Keratinocyte (primary cell): ENCODE measurements around the gene RASGRF2.
"Not testable (repeated sequence)": the region's sequence is repeated elsewhere in the genome, so short reads cannot be mapped to it uniquely, and the experiment has no call there.

ENCODE experiments used
- EZH2 ChIP-seq: IDR thresholded peaks from one replicate; pipeline ENCODE4 v1.6.1; 2012; ENCODE audit warnings: inconsistent platforms, mild to moderate bottlenecking, low read length, moderate library complexity
- TF ChIP-seq, protein P1 (sequence below), 3 experiments: IDR thresholded peaks in 1 of 3; conservative IDR thresholded peaks in 1 of 3; optimal IDR thresholded peaks in 1 of 3; 2 replicates in 2 of 3; 3 replicates in 1 of 3; pipeline versions ENCODE3 to v1.5.1; 2011; ENCODE audit warnings: low read length in 3 of 3, mild to moderate bottlenecking in 3 of 3, moderate library complexity in 2 of 3, control low read depth in 1 of 3, inconsistent platforms in 1 of 3; ENCODE audit not compliant: insufficient read depth in 2 of 3; ENCODE audit errors: extremely low read depth in 1 of 3

DNA sequence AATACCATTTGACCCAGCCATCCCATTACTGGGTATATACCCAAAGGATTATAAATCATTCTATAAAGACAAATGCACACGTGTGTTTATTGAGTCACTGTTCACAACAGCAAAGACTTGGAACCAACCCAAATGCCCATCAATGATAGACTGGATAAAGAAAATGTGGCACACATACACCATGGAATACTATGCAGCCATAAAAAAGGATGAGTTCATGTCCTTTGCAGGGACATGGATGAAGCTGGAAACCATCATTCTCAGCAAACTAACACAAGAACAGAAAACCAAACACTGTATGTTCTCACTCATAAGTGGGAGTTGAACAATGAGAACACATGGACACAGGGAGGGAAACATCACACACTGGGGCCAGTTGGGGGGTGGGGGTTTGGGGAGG lies 302.6 kb downstream of the RASGRF2 start:
- TF ChIP-seq, protein P1, sequence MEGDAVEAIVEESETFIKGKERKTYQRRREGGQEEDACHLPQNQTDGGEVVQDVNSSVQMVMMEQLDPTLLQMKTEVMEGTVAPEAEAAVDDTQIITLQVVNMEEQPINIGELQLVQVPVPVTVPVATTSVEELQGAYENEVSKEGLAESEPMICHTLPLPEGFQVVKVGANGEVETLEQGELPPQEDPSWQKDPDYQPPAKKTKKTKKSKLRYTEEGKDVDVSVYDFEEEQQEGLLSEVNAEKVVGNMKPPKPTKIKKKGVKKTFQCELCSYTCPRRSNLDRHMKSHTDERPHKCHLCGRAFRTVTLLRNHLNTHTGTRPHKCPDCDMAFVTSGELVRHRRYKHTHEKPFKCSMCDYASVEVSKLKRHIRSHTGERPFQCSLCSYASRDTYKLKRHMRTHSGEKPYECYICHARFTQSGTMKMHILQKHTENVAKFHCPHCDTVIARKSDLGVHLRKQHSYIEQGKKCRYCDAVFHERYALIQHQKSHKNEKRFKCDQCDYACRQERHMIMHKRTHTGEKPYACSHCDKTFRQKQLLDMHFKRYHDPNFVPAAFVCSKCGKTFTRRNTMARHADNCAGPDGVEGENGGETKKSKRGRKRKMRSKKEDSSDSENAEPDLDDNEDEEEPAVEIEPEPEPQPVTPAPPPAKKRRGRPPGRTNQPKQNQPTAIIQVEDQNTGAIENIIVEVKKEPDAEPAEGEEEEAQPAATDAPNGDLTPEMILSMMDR (optimal IDR thresholded peaks at IDR 0.05 in 1 of 3, IDR thresholded peaks at IDR 0.05 in 1 of 3, conservative IDR thresholded peaks at IDR 0.05 in 1 of 3; ENCODE audit: extremely low read depth in 1 of 3, insufficient read depth in 2 of 3, low read length in 3 of 3): not testable (repeated sequence)
- not testable (repeated sequence) for TF ChIP-seq EZH2
